Left hindlimb (tissue), 1 donor: ENCODE measurements around the gene SMTN.

Experiments
- DNase-seq: peaks from one replicate; pipeline ENCODE4 v3.0.0-alpha.2; 2018

SMTN gene

DNA sequence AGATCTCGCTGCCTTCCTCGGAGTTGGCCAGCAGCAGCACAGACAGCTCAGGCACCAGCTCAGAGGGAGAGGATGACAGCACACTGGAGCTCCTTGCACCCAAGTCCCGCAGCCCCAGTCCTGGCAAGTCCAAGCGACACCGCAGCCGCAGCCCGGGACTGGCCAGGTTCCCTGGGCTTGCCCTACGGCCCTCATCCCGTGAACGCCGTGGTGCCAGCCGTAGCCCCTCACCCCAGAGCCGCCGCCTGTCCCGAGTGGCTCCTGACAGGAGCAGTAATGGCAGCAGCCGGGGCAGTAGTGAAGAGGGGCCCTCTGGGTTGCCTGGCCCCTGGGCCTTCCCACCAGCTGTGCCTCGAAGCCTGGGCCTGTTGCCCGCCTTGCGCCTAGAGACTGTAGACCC, 52.8 kb downstream of the SMTN start:
- no peak for DNase-seq

DNA sequence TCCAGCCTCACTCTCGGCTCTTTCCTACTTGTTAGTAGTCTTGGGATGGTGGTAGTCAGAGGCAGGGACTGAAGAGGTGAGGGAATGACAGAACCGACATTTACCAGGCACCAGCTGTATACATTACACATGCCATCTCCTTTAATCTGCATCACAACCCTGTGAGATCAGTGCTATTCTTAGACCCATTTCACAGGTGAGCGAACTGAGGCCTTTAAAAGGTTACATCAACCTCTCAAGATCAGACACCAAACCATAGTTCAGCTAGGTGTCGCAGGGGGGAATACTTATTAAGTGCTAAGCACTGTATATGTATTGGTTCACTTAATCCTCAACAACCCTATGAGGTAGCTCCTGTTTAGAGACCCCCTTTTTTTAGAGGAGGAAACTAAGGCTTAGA, 53.6 kb downstream of the SMTN start:
- DNase-seq = no peak

DNA sequence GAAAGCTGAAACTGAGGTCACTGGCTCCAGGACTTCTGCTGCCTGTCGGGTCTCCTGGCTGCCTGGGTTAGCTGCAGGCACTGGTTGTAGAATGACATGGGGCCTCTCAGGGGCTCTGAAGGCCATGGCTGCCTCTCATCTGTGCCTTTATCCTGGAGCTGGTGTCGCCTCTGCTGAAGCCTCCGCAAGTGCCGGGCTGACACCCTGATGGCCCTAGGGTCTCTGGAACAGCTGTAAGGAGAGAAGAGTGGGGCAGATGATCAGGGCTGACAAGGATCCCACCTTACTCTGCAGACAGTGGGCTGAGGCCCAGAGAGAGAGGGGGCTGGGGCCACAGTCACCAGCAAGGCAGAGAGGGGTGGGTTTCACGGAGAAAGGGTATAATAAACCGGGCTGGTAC, 54.6 kb downstream of the SMTN start:
- no peak for DNase-seq

DNA sequence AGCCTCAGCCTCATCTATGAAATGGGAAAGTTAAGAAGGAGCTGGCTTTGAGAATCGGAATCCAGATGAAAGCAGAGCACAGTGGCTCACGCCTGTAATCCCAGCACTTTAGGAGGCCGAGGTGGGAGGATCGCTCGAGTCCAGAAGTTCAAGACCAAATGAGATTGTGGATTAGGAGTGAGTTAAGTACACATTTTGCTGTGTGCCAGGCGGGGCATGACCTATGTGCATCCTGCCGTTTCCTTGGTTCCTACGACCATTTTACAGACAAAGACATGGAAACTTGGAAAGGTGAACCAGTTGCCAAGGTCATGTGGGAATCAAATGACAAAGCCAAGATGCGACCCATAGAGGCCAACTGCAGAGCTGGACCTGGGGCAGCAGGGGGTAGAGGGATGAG, 55.0 kb downstream of the SMTN start:
- DNase-seq = no peak

DNA sequence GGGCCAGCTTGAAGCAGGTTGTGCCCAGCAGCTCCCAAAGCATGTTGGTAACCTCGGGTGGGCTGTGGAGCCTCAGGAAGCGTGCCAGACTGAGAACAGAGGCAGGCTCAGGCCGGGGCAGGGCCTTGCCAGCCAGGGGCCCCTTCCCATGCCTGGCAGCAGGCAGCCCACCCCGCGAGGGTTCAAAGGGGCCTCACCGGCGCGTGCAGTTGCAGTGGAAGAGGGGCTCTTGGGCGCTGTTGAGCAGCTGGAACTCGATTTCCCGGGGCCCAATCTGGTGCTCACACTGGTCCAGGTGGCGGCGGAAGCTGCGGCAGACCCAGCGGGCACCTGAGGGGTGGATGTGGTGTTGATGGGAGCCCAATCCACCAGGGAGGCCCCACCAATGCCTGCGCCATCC, 55.6 kb downstream of the SMTN start:
- DNase-seq = no peak

DNA sequence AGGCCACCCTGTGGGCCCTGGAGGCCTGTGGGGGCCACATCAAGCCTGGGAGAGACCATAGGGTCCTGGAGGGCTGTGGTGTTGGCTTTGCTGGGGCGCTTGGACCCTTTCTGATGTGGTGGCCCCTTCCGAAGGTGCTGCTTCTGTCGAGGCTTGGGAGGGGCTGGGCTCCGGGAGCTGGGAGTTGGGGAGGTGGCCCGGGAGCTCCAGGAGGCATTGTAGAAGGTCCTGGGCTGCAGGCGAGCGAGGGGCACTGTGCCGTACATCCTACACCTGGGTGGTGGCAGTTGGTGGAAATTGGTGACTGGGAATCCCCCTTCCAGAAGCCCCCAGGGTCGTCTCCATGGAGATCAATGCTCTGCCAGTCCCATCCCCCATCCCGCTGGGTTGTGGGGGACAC, 56.6 kb downstream of the SMTN start:
- DNase-seq = no peak

DNA sequence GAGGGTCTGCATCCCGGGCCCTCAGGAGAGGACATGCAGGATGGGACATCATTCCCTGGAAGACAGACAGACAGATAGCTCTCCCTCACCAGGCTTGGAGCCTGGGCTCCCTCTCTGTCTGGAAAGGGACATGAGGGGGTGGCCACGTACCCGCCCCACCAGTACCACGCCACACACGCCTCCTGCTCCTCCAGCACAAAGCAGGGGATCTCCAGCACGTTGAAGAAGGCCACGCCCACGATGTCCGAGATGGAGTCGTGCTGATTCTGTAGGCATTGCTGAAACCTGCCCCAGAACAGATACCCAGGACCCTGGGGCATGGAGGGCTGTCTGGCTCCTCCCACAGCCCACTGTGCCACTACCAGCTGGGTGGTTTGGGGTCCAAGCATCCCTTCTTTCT, 57.0 kb downstream of the SMTN start:
- no peak for DNase-seq

DNA sequence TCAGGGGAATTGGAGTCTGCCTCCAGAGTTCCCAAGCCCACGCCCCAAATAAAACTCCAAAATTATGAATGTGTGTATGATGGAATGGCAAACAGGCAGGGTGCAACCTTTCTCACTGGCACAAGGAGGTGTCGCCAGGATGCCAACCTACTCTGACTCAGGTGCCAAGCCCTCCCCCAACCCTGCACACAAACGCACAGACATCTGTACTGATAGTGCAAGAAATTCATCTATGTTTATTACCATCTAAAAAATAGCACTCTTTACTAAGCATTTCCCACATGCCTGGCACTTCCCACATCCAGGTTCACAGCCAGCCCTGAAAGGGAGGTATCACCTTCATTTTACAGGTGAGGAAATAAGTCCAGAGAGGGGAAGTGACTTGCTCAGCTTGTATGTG, 57.9 kb downstream of the SMTN start:
- DNase-seq = no peak

DNA sequence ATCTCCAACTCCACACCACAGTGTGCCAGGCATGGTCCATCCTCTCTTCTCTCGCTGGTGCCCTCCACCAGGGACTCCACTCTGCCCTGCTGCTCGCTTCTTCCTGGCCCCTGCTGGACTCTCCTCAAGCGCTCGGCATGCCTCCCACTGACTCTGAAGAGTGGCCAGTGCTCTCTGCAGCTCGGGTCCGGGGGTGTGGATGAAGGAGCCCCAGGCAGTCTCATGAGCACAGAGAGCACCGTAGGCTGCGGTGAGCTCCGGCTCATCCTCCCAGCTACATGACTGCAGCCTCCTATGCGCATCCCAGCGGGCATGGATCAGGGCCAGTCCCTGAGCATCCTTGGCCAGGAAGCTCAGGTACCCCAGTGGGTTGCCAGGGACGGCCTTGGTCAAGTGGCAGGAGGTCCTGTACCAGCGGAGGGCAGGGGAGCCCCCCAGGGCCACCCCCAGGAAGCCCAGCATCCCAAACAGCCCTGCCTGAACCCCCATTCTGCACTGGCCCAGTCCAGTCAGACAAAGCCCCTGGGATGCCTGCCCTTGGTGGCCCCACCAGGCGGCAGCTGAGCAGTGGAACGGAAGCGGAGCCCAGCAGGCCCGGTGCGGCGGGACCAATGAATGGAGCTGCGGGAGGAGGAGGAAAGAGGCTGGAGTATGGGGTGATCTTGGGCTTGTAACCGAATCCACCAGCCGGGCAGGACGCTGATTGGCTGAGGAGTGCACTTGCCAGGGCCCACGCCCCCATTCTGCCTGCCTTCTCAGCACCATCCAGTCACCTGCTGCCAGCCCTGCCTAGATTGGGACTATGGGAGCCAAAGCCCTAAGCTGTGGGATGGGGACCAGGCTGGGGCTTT, 59.0 kb downstream of the SMTN start, which contains the start of gene PLA2G3:
PLA2G3 (minus strand) TSS at position 643 of the 851 bp plus-strand sequence; CDS start at position 489, 154 bp downstream.
- no peak for DNase-seq

DNA sequence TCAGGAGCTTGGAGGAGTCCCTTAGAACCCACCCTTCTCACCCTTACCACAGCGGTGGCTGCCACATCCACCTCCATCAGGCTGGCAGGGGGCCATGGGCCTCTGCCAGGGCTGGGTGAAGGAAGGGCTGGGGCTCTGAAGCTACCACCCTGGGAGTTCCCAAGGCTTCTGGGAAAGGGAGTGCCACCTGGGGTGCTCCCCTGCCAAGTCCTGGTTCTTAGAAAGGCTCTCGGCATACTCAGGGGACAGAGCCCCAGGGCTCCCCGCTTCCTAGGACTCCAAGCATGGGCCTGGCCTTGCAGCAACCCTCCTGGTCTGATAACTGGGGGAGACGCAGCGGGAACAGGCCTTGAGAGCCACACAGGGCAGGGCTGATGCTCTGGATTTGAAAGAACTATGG, 59.6 kb downstream of the SMTN start:
- no peak for DNase-seq

DNA sequence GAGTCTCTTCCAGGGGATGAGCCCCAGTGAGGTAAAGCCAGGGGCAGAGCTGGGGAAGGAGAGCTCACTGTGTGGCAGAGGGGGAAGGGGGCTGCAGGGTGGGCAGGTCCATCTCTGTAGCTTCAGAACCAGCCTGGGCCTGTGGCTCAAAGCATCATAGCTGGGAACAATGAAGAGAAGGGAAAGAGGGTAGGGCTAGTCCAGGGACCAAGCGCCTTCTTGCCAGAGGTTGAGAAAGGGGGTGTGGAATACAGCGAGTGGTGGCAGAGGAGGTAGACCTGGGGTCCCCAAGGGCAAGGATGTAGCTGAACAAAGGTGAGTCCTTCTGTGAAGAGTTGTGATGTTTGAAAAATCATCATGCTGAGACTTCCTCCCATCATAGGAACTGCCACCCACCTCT, 60.4 kb downstream of the SMTN start:
- DNase-seq = no peak

DNA sequence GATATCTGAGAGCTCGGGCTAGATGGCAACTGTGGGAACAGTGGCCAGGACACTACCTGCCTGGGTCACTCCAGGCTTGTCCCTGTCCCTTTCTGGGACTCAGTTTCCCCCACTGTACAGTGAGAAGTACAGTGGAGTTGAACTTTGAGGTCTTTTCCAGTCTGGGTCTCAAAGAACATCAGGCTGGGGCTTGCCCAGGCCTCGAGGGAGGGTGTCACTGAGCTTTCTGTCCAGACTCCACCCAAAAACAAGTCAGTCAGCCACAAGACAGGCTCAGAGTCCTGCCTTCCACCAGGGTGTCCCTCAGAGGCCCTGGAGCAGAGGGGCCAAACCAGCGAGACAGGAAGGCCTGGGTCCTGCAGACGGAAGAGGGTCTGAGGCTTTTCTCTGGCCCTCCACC, 61.2 kb downstream of the SMTN start:
- DNase-seq = no peak

DNA sequence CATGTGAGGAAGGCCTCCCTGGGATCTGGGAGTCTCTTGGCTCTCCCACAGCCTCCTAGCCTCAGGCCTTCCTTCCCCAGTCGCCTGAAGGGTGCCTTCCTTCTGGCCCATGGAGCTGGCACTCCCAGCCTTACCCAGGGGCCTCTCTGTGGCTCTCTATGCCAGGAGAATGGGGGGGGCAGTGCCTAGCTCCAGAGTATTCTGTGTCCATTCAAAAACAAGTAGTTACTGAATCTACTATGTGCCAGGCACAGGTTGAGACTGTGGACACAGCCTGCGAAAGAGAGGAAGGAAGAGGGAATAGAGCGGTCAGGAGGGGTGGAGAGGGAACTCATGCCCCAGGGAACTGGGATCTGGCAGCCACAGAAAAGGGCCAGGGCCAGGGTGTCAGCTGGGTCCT, 61.9 kb downstream of the SMTN start:
- no peak for DNase-seq

DNA sequence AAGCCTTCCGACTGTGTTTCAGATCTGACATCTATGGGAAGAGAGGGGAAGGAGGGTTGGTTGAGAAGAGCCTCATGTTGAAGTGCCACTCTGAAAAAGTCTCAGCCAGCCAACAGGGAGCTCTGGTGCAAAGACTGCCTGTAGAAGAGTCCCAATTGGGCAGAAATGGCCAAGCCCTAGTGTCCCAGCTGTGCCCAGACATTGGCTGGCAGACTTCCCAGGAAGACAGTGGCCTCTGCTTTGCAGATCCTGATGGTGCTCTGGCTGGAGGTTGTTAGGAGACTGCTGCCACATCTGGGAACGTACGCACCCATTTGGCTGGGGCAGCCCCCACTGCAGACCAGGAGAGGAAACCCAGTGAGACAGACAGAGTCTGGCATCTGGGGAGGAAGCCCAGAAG, 62.4 kb downstream of the SMTN start:
- no peak for DNase-seq

DNA sequence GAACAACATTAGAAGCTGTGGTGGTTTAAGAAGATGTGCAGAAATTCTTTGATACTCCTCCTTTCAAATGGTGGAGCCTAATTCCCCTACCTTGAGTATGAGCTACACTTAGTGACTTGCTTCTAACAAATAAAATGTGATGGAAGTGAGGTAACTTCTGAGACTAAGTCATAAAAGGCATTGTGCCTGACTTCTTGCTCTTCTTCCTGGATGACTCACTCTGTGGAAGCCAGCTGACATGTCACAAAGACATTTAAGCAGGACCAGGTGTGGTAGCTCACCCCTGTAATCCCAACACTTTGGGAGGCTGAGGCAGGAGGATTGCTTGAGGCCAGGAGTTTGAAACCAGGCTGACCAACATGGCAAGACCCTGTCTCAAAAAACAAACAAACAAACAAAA, 63.1 kb downstream of the SMTN start:
- DNase-seq = no peak

DNA sequence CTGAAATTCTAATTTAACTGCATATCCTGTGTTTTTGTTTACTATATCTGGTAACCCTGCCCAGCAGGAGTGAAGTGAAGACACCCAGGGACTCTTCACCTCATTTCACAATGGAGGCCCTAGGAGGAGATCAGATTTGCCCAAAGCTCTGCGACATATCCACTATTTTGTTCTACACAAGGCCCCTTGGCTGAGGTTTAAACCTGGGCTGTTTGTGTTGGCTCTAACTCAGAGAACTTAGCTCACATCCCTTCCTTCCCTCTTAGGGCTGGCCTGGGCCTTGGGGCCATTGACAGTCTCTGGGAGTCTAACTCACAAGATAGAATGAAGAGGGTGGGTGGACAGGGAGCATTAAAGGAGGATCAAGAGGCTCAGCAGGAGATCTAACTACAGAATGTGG, 67.4 kb downstream of the SMTN start:
- no peak for DNase-seq

DNA sequence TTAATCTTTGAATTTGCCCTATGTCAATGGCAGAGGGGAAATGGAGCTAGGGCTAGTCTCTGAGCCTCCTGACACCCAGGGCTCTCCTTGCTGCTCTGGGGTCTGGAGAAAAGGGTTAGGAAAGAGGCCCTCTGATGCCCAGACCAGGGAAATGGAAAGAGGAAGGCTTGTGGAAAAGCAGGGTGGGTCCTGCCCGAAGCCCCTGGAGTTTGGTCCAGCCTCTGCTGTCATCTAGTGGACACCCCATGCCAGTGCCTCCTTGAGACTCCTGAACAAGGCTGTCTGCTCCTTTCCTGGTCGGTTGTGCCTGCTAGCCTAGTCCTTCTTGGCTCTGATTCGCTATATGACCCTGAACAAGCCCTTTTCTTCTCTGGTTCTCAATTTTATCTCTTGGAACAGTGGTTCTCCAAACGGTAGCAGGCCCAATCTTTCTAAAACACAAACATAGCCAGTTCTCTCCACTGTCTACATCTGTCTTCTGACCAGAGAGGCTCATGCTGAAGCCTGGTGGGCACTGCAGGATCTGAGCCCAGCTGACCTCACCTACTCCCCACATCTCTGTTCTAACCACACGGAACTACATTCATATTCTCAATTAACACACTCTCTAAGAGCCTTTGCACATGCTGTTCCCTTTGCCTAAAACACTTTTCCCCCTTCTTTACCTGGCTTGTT, 68.0 kb downstream of the SMTN start:
- DNase-seq = peak; percentile 74

DNA sequence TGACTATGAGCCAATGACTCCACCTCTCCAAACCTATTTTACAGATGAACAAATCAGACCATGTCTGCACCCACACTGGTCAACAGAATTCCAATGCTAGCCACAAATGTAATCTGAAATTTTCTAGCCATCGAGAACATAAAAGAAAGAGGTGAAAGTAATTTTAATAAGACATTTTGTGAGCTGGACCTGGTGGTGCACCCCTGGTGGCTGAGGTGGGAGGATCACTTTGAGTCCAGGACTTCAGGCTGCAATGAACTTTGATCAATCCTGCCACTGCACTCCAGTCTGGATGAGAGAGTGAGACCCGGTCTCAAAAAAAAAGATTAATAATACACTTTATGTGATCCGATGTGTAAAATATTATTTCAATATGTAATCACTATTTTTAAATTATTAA, 69.5 kb downstream of the SMTN start:
- no peak for DNase-seq

DNA sequence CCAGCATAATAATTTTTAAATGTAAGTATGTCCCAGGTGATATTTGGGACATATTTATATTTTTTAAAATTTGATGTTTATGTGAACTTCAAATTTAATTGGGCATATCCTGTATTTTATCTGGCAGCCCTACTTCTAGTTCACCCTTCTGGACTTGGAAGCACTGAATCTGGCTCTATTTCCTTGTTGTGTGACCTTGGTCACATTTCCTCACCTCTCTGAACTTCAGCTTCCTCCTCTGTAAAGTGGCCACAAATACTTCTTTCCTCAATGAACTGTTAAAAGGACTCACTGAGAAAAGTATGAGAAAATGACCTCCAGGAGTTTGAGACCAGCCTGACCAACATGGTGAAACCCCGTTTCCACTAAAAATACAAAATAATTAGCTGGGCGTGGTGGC, 70.8 kb downstream of the SMTN start:
- DNase-seq = no peak

DNA sequence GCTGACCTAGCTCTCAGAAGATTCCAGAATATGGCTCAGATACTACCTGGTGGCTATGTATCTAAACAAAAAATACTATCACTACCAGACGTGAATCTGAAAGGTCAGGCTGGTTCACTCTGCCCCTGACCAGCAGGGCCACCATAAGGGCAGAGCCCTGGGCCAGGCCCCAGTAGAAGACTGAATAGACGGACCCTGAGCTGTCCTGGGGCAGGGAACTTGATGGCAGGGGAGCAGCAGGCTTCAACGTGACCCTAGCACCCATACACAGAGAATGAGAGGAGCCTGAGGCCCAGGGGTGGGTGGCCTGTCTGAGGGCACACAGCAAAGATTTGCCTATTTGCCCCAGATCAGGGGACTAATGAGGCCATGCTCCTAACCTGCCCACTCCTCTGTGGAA, 72.2 kb downstream of the SMTN start:
- no peak for DNase-seq
